Activated CD8-positive, alpha-beta memory T cell treated with anti-CD3 and anti-CD28 coated beads for 48 hours (primary cell): ENCODE results near the gene QPCTL.
"Not testable (repeated sequence)": the region's sequence is repeated elsewhere in the genome, so short reads cannot be mapped to it uniquely, and the experiment has no call there.

Experiments used
- DNase-seq, 3 experiments: peaks; one replicate each; pipeline ENCODE4 v3.0.0-alpha.2; 2020; ENCODE audit warnings: low read depth in 2 of 3, low spot score in 2 of 3

Gene QPCTL

DNA sequence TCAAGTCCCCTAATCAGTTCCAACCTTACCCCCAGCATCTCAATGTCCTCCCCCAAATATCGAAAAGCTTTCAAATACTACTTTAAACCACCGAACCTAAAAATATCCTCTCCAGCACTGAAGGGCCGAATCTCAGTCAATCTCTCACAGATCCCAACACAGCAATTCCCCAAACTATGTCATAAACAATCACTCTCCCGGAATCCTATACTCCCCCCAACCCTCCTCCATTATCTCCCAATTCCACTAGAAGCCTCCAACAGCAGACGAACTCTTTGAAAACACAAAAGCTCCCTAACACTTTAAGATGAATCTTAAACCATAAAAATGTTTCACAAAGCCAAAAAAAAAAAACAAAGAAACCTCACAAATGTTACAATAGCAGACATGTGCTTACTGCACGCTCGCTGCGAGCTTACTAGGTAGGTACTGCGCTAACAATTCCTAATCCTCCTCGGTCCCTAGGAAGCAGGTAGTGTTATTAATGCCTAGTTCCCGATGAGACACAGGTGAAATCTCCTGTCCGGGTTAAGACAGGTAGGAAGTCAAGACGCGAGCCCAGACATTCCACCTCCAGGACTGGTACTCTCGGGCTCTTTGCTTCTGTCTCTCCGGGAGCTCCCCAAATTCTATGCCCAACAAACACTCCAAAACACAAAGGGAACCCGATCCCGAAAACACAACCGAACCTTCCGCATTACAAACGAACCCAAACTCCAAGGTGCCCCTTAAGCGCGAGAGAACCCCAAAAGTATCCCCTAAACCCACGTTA is 24.1 kb downstream of the QPCTL start:
- peak in 1 of 3 experiments; percentile 16 for DNase-seq

DNA sequence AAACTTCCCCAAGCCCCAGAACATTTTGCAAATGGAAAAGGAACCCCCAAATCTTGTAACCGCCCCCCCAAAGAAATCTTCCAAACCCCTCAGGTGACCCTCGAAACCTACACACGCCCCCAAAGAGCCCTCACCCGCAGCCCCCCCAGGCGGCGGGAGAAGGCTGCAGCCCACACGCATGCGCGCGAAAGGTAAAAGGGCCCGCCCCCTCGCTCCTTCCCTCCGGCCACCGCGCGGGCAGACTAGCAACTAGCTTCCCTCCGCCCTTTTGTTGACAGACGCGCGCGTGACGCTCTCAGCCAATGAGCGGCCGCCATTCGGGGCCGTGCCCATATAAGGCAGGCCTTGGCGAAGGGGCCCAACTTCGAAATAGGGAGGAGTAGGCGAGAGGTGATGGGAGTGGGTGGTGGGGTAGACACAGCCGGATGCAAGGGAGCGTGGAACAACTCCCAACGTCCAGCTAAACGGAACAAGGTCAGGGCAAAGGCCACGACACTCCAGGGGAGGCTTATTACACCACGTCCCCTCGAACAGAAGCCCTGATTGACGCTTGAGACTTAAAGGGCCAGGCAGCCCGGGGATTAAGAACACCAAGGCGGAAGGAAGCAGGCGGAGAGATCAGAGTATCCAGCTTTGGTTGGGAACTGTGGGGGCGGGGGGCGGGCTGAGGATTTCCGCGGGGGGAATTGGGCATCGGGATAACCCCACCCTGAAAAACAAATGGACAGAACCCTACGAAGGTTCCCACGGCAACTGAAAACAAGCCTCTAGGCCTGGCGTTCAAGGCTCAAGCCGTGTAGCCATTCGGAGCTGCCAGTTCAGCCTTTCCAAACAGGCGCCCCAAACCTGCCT is 24.9 kb downstream of the QPCTL start:
- peak; percentile 89 to 97 (median 93) for DNase-seq

DNA sequence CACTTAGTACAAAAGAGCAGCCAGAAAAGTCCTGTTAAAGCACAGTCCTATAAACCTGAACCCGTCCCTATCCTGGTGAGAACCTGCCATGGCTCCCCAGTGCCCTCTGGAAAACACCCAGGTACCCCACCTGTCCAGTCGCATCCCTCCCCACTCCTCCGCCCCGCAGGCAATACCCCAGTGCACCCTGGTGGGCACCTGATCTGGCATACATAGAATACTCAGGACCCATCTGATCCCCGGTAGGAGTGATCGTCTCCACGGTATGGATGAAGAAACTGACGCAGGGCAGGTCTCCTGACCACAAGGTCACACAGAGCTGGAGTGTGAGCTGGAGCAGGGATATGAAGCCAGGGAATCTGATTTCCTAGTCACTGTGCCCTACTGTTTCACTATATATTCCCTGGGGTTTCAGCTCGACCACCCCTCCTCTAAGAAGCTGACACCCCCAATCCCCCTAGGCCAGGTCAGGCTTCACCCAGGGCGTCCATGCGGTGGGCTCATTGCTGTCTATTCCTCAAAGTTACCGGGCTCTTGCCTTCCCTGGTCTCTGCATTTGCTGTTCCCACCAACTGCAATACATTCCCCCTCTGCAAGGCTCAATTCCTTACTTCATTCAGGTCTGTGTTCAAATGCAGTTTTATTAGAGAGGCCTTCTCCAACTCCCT is 25.7 kb downstream of the QPCTL start:
- no peak for DNase-seq

DNA sequence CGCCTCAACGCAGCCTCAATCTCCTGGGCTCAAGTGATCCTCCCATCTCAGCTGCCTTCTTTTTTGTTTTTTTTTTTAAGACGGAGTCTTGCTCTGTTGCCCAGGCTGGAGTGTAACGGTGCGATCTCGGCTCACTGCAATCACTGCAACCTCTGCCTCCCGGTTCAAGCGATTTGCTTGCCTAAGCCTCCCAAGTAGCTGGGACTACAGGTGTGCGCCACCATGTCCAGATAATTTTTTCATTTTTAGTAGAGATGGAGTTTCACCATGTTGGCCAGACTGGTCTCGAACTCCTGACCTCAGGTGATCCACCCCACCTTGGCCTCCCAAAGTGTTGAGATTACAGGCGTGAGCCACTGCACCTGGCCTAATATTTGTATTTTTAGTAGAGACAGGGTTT is 27.6 kb downstream of the QPCTL start:
- DNase-seq = not testable (repeated sequence)

DNA sequence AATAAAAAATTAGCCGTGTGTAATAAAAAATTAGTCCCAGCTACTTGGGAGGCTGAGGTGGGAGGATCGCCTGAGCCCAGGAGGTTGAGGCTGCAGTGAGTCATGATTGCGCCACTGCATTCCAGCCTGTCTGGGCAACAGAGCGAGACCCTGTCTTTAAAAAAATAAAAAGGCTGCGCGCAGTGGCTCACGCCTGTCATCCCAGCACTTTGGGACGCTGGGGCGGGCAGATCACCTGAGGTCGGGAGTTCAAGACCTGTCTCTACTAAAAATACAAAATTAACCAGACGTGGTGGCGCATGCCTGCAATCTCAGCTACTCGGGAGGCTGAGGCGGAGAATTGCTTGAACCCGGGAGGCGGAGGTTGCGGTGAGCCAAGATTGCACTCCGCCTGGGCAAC is 36.2 kb downstream of the QPCTL start:
- not testable (repeated sequence) for DNase-seq

DNA sequence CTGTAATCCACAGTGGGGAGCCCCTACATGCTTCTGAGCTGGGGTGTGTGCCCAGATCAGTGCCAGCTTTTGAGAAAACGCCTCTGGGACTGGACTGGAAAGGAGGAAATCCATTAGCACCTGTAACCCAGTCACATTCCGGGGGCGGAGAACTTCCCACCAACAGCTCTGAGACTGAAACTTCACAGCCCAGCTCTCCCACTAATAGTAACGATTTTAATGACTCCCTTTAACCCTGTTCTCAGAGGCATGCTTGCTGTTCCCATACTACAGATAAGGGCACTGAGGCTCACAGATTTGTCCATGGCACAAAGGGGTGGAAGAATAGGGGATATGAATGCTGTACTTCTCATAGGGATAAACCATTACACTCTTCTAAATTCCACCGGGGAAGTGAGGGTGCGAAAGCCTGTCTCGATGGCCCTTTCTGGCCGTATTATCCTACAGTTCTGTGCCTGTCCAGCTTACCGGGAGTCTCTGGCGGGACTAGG is 37.4 kb downstream of the QPCTL start:
- no peak for DNase-seq

DNA sequence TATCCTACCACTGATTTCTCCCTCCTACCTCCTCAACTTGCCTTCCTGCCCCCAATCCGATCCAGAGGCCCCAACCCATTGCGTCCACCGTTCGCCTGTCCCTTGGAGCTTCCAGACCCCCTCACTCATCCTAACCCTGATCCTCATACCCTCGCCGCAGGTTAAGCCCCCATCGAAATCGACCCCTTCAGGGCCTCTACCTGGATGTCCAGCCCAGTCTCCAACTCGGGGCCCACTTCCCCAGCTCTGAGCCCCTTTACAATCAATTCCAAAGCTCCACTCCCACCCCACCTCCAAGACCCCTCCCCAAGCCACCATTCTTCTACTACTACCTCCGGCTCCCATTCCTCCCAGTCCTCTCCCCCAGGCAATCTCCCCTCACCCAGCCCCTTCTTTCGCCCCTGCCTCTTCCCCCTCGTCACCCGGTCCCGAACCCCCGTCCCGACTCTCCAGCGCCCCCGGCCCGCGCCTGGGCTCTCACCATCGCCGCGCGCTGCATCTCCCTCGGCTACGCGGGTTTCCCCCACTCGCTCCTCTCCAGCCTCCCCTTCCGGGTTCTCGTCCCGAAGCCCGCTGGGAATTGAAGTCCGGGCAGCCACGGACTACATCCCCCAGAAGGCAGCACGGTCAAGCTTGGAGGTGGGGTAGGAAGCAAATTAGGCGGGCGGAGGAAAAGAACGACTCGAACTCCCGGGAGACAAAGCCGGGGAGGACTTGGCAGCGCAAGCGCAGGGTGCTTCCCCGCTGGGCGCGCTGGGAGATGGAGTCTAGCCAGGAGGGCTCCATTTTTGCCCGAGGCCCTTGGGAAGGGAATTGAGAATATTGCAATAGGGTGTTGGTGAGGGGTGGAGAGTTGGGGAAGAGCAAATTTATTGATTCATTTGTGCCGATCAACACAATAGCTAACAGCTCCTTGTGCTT is 38.2 kb downstream of the QPCTL start, which contains the start of gene FBXO46:
TSS of gene FBXO46 (minus strand) at position 529 of the 921 bp plus-strand sequence. CDS start 17,401 bp downstream, outside the sequence.
- DNase-seq = peak; percentile 57 to 87 (median 79)

DNA sequence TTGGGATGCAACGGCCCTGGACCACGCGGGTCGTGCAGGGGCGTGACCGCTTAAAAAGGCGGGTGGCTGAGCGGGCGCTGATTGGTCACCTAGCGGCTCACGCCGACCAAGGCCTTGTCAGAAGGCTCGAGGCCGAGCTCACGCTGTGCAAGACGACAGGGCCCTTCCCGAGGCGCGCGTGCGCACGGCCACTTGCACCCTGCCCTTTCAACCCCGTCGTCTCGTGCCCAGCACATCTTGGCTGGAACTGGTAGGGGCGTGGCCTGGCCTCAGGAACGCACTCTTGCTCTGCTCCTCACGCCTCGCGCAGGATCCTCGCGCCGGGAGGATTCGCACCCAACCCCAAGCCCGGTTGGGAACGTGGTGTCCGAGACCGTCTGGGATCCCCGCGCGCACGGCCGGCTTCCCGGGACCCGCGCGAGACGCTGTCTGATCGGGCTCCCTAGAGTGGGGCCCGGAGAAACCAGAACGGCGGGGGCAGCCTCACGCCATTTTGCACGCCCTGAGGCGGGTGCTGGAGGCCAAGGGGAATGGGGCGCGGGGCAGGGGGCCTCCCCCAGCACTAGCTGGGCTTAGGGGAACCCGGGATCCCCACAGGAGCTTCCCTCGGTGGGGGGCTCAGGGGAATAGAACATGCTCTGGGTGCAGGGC is 40.8 kb downstream of the QPCTL start, which contains the start of gene MEIOSIN:
TSS of gene MEIOSIN (plus strand) at position 280 of the 651 bp plus-strand sequence. CDS start 1,938 bp downstream, outside the sequence.
- DNase-seq = no peak

DNA sequence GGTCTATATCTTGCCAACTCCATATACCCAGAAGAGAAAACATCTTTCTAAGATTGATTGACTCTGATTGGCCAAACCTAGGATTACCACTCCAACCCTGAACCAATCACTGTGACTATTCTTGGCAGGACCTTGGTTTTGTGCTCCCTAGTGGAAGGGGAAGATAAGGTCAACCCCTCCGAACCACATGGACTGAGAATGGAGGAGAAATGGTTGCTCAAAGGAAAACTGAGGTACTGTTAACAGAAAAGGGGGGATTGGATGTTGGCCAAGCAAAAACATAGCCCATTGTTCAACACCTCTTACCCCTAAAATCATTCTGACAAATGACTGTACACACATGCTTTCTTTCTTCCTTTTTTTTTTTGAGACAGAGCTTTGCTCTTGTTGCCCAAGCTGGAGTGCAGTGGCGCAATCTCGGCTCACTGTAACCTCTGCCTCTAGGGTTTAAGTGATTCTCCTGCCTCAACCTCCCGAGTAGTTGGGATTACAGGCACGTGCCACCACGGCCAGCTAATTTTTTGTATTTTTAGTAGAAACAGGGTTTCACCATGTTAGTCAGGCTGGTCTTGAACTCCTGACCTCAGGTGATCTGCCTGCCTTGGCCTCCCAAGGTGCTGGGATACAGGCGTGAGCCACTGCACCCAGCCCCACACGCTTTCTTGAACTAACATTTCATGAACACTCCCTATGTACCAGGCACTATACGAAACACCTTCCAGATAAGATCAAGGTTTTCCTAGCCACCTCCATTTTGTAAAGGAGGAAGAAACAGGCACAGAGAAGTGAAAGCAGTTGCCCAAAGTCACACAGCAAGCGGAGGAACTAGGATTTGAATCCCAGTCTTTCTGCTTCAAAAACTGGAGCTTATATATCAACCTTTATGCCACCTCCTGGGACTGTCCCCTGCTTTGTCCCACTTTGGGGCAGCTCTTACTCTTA is 47.3 kb downstream of the QPCTL start:
- no peak for DNase-seq

DNA sequence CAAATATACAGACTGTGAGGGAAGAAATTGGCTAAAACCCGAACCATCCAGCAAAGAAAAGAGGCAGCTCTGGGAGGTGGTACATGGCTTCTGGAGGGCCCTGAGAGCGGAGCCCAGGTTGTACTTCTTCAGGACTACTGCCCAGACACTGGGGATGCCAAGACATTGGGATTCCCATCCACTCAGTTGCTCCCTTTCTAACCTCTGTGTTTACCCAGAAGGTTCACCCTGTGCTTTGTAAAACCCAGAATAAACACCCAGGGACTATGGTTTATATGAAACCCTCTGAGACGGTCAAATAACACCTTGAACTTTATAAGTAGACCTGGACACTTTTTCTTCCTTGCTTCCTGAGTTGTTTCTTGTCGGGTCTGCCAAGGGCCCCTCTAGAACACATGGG is 50.5 kb downstream of the QPCTL start:
- no peak for DNase-seq

DNA sequence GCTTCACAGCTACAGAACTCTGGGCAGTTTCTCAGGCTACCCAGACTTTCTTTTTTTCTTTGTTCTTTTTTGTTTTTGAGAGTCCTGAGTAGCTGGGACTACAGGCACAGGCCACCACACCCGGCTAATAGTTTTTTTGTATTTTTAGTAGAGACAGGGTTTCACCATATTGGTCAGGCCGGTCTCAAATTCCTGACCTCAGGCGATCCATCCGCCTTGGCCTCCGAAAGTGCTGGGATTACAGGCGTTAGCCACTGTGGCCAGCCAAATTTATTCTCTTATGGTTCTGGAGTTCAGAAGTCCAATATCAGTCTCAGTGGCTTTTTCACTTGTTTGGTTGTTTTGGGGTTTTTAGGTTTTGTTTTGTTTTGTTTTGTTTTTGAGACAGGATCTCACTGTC is 53.1 kb downstream of the QPCTL start:
- DNase-seq = no peak

DNA sequence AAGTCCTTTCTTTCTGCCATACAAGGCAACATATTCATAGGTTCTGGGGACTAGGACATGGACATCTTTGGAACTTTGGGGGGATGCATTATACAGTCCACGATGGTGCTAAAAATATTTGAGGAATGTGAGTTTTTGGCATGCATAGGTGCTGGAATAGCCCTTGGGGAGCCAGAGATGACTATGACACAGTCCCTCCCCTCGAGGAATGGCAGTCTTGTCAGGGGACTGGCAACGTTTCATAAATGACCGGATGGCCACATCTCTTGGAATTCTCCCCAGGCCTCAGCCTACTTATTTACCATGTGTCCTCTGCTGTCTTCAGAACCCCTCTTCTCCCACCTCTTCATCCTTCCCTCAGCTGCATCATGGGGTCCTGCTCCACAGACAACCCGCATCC is 54.4 kb downstream of the QPCTL start:
- DNase-seq = no peak

DNA sequence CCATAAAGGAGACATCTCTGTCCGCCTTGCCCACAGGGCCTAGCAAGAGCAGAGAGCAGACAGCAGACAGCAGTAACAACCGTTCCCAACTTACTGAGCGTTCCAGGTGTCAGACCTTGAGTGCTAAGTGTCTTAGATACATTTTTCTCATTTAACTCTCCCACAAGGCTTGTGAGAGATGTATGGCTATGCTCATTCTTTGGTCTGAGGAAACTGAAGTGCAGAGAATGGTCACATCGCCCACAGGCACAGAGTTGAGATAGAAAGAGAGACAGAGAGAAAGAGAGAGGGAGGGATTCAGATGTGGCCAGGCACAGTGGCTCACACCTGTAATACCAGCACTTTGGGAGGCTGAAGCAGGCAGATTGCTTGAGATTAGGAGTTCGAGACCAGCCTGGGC is 55.0 kb downstream of the QPCTL start:
- no peak for DNase-seq

DNA sequence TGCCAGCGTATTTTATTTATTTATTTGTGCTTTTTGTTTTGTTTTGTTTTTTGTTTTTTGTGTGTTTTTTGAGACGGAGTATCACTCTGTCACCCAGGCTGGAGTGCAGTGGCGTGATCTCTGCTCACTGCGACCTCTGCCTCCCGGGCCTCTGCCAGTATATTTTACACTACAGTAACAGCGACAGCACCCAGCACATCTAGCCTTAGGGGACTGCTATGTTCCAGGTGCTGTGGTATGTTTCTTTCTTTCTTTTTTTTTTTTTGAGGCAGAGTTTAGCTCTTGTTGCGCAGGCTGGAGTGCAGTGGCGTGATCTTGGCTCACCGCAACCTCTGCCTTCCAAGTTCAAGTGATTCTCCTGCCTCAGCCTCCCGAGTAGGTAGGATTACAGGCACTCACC is 59.0 kb downstream of the QPCTL start:
- not testable (repeated sequence) for DNase-seq

DNA sequence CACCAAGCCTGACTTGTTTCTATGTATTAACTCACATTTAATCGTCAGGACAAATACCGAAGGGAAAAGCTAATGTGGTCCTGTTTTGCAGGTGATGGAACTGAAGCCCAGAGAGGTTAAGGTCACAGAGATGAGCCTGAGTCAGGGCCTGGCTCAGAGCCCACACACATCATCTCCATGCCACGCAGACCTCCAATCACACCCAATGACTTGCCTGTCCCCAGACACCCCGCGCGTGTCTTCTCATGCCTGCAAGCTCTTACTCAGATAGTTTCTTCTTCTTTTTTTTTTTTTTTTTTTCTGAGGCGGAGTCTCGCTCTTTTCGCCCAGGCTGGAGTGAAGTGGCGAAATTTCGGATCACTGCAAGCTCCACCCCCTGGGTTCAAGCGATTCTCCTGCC is 60.2 kb downstream of the QPCTL start:
- DNase-seq = no peak

DNA sequence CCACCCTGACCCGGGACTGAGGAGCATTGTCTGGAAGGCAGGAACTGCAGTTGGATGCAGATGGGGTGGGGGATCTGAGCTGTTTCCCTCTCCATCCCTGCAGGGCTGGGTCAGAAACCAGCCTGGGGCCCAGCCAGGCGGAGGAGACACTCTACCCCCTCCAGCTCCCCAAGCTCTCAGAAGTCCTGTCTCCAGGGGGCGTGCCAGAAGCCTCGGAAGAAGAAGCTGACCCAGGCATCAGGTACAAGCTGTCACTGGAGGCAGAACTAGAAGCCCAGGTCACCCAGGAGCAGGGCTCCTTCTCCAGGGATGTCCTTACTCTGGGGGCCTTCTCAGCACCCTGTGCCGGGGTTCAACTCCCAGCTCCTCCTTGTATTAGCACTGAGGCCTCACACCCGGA is 61.1 kb downstream of the QPCTL start:
- no peak for DNase-seq
